ENCODE measurements around the gene CSTPP1.

- TF ChIP-seq CTCF (IDR thresholded peaks at IDR 0.05; ENCODE audit: low read length) (no peak), EZH2 (IDR thresholded peaks at IDR 0.05; ENCODE audit: borderline replicate concordance, low read length) (no peak)
Observed at GRCh38 chr11:47178316-47178715, 241.8 kb downstream of the CSTPP1 start.

Measured in OCI-LY1 (cell line).